T-cell (primary cell): ENCODE measurements around the gene PPIF. TPM values are rescaled to one million over a fixed set of nuclear protein-coding genes. Genes with fewer than 3 reads are reported as not detected.
A peak's percentile ranks its signal among the peaks of the same experiment; 100 is the strongest.

Source experiments
- ATAC-seq, 4 experiments: fragments of 200-7000 bp in 3 of 4; fragments of 150-1000 bp in 1 of 4; cut with Tn5 transposase; replicated peaks in 1 of 4; 1 replicate in 3 of 4; 2 replicates in 1 of 4; pipeline ENCODE4 v1.10.0; 2021; ENCODE audit warnings: moderate library complexity in 3 of 4, mild to moderate bottlenecking in 2 of 4, moderate number of reproducible peaks in 1 of 4
- CTCF ChIA-PET, 2 donors: fragments of 300-600 bp; sonication (Branson Sonifier 250); formaldehyde crosslinking; loops; one replicate each; lab custom pipeline; 2022; ENCODE audit warnings: antibody characterized with exemption in 2 of 2; lab: Charles Lee
- POLR2A ChIA-PET, 2 donors: fragments of 300-600 bp; sonication (Branson Sonifier 250); formaldehyde crosslinking; loops; one replicate each; lab custom pipeline; 2022; ENCODE audit warnings: antibody characterized with exemption in 2 of 2; lab: Charles Lee
- DNase-seq, 35 experiments: peaks; one replicate each; pipeline versions ENCODE4 v3.0.0 to v3.0.0-alpha.2; 2013 to 2023
- H3K27ac ChIP-seq: one replicate; pipeline ENCODE4 v1.5.1; 2013; ENCODE audit warnings: low read length
- H3K27me3 ChIP-seq, 2 experiments: replicated peaks in 1 of 2; 1 replicate in 1 of 2; 2 replicates in 1 of 2; pipeline versions ENCODE4 v1.6.1 to v1.7.0; 2013; ENCODE audit warnings: low read length in 1 of 2, mixed read lengths in 1 of 2; ENCODE audit not compliant: control insufficient read depth in 2 of 2, insufficient read depth in 2 of 2; ENCODE audit errors: extremely low read depth in 1 of 2
- H3K36me3 ChIP-seq, 2 donors: 1 replicate in 1 of 2; 2 replicates in 1 of 2; pipeline versions ENCODE4 v1.6.1 to v1.7.0; 2013; ENCODE audit warnings: low read length in 1 of 2; ENCODE audit not compliant: control insufficient read depth in 2 of 2, insufficient read depth in 1 of 2; ENCODE audit errors: extremely low read depth in 1 of 2
- H3K4me1 ChIP-seq, 2 experiments: 1 replicate in 1 of 2; 2 replicates in 1 of 2; pipeline versions ENCODE4 v1.6.1 to v1.7.0; 2013; ENCODE audit warnings: low read length in 2 of 2, mixed read lengths in 1 of 2; ENCODE audit not compliant: insufficient read depth in 2 of 2, control insufficient read depth in 1 of 2; ENCODE audit errors: extremely low read depth in 1 of 2
- H3K4me3 ChIP-seq, 2 donors: 1 replicate in 1 of 2; 2 replicates in 1 of 2; pipeline versions ENCODE4 v1.5.1 to v1.7.0; 2013; ENCODE audit warnings: mild to moderate bottlenecking in 2 of 2, low read length in 1 of 2, moderate library complexity in 1 of 2; ENCODE audit not compliant: control insufficient read depth in 1 of 2; ENCODE audit errors: extremely low read depth in 1 of 2
- H3K9me3 ChIP-seq: 2 replicates; pipeline ENCODE4 v1.7.0; 2013
- H3K27ac Mint-ChIP-seq, 2 donors: one replicate each; pipeline ENCODE4 v1.8.0; 2020 to 2021; ENCODE audit warnings: mild to moderate bottlenecking in 2 of 2, mixed read lengths in 2 of 2
- H3K27me3 Mint-ChIP-seq, 2 donors: one replicate each; pipeline ENCODE4 v1.8.0; 2021 to 2022; ENCODE audit warnings: mixed read lengths in 2 of 2
- H3K36me3 Mint-ChIP-seq: one replicate; pipeline ENCODE4 v1.8.0; 2021; ENCODE audit warnings: mixed read lengths
- H3K4me1 Mint-ChIP-seq, 3 donors: one replicate each; pipeline ENCODE4 v1.8.0; 2020 to 2022; ENCODE audit warnings: mixed read lengths in 3 of 3, mild to moderate bottlenecking in 1 of 3
- H3K4me3 Mint-ChIP-seq, 3 donors: one replicate each; pipeline ENCODE4 v1.8.0; 2020 to 2022; ENCODE audit warnings: mild to moderate bottlenecking in 3 of 3, mixed read lengths in 3 of 3, moderate library complexity in 3 of 3
- H3K9me3 Mint-ChIP-seq, 3 donors: one replicate each; pipeline ENCODE4 v1.8.0; 2020 to 2022; ENCODE audit warnings: mixed read lengths in 3 of 3
- WGBS: methylation state at CpG from one replicate; pipeline ENCODE4 v1.1.5; 2013; ENCODE audit warnings: missing lambda C conversion rate; ENCODE audit not compliant: insufficient coverage; 5-methylcytosine and 5-hydroxymethylcytosine counted together
- total RNA-seq, 35 experiments: library from RNA in 6 of 35; stranded (reverse) in 6 of 35; fragments of 120-200 nt in 1 of 35; gene quantifications; one replicate each; pipeline versions ENCODE4 v1.2.1 to v1.2.4 and lab custom pipeline; 2013 to 2026

The PPIF gene
- total RNA-seq, 5 donors from 2014 or later (not counting 1 experiment from before 2014, with no cell fraction given) = 25.6 to 36.2 (median 31.3) TPM

DNA sequence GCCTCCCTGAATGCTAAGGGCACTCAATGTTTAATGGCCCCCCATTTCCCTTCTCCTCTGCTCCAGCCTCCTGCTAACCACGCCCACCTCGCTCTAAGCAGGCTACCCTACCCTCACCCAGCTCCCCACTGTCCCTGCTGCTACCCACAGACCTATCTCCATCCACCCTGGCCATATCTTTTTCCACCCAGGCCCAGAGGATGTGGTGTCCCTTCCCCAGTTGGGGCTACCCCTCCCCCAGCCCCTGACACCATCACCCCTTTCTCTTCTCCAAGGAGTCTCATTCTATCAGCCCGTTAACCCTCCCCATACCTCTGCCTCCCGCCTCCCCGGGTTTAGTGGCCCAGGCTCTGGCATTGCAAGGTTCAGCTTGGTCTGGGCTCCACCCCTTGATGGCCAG, 28.9 kb upstream of the PPIF start:
- no peaks in the 10 kb centered on the region for H3K27me3 ChIP-seq
- Mint-ChIP-seq H3K27ac (peak overlapping the region in 1 of 2 donors; percentile 79), H3K4me1 (peaks cover 63 to 81% (median 75%) of the 10 kb centered on the region in 3 donors), H3K4me3 (peak overlapping the region; percentile 10 to 66 (median 44)), H3K36me3 (peaks cover 8% of the 10 kb centered on the region), H3K27me3 (no peaks in the 10 kb centered on the region), H3K9me3 (peaks cover 0 to 7% (median 5%) of the 10 kb centered on the region in 3 donors)
- ChIA-PET CTCF (no interaction called here), POLR2A (interaction anchor here in 1 of 2 donors (0.6 kb wide), 1 partner anchor 12 kb away, joined by 3 read pairs; no protein-coding TSS in a partner anchor)
- H3K27ac ChIP-seq = no peak overlapping the region
- no peak overlapping the region for H3K4me3 ChIP-seq
- peaks cover 31 to 75% of the 10 kb centered on the region in 2 experiments for H3K4me1 ChIP-seq
- DNase-seq (no peak), ATAC-seq (no peak)
- WGBS = 96% methylated on average over 5 of the region's 5 CpGs
- H3K36me3 ChIP-seq = no peaks in the 10 kb centered on the region
- H3K9me3 ChIP-seq = no peaks in the 10 kb centered on the region

DNA sequence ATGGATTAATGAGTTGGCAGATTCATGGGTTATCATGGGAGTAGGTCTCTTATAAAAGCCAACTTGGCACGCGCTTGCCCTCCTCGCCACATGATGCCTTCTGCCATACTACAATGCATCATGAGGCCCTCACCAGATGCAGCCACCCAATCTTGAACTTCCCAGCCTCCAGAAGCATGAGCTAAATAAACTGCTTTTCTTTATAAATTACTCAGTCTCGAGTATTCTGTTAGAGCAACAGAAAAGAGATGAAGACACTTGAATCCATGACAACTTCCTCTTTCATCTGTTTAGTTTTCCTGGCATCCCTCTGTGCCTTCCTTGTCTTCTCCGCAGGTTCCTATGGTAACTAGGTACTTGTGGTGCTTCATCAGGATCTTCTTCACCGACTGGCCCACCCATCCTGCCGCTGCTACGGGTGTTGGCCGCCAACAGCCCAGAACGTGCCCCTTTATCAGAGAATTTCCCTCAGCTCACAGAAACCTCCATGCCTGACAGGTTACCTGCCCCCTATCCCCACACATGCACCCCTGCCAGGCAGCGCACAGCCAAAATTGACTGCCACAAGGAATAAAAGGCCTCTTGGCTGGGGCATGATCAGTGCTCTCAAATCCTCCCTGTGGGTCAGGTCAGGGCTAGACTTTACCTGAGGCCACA, 28.0 kb upstream of the PPIF start:
- CTCF ChIA-PET = interaction anchor here (0.6 to 1.0 kb wide), 2 partner anchors 27 to 325 kb away, joined by 3 read pairs; no protein-coding TSS in a partner anchor
- H3K27ac Mint-ChIP-seq = peak overlapping the region; percentile 35 to 79
- ATAC-seq = no peak

DNA sequence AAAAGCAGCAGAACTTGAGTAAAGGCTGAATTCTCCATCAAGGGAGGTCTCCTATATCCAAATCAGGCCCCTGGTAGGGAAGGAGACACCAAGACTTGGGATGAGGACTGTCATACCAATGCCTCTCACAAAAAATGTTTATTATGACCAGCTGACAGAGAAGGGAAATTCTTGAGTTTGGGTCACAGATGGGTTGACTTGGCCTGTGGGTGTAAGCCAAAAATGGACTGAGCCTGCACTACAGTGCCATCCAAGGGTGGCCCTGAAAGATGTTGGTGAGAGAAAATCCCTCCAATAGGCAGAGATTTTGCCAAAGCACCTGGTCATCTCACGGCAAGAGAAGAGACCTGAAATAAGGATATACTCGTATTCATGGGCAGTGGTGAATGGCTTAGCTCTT, 27.0 kb upstream of the PPIF start:
- Mint-ChIP-seq H3K4me1 (peaks cover 78 to 96% (median 93%) of the 10 kb centered on the region in 3 donors), H3K4me3 (no peak overlapping the region), H3K27ac (peak overlapping the region; percentile 19 to 20), H3K27me3 (no peaks in the 10 kb centered on the region), H3K36me3 (no peaks in the 10 kb centered on the region), H3K9me3 (peaks cover 0 to 7% (median 5%) of the 10 kb centered on the region in 3 donors)
- H3K4me1 ChIP-seq = peaks cover 37 to 90% of the 10 kb centered on the region in 2 experiments
- H3K27ac ChIP-seq = no peak overlapping the region
- ChIA-PET CTCF (interaction anchor here in 1 of 2 donors (0.6 kb wide), 1 partner anchor 966 kb away, joined by 3 read pairs; no protein-coding TSS in a partner anchor), POLR2A (no interaction called here)
- no peaks in the 10 kb centered on the region for H3K27me3 ChIP-seq
- H3K4me3 ChIP-seq = no peak overlapping the region
- no peaks in the 10 kb centered on the region for H3K36me3 ChIP-seq
- 100% methylated on average over 2 of the region's 2 CpGs for WGBS
- DNase-seq (no peak), ATAC-seq (no peak)
- H3K9me3 ChIP-seq = no peaks in the 10 kb centered on the region

More for the DNA sequence above, 28.0 kb upstream of the PPIF start:
- no peaks in the 10 kb centered on the region for H3K27me3 Mint-ChIP-seq
- no peak for DNase-seq
- Histone ChIP-seq H3K27ac (no peak overlapping the region), H3K4me1 (peaks cover 37 to 84% of the 10 kb centered on the region in 2 experiments), H3K4me3 (no peak overlapping the region), H3K27me3 (no peaks in the 10 kb centered on the region), H3K36me3 (no peaks in the 10 kb centered on the region), H3K9me3 (no peaks in the 10 kb centered on the region)
- peaks cover 1% of the 10 kb centered on the region for H3K36me3 Mint-ChIP-seq
- H3K4me3 Mint-ChIP-seq = peak overlapping the region in 1 of 3 donors; percentile 66
- H3K4me1 Mint-ChIP-seq = peaks cover 70 to 89% (median 84%) of the 10 kb centered on the region in 3 donors
- POLR2A ChIA-PET = interaction anchor here in 1 of 2 donors (0.6 kb wide), 1 partner anchor 11 kb away, joined by 3 read pairs; no protein-coding TSS in a partner anchor
- 91% methylated on average over 9 of the region's 11 CpGs for WGBS
- peaks cover 0 to 7% (median 5%) of the 10 kb centered on the region in 3 donors for H3K9me3 Mint-ChIP-seq

DNA sequence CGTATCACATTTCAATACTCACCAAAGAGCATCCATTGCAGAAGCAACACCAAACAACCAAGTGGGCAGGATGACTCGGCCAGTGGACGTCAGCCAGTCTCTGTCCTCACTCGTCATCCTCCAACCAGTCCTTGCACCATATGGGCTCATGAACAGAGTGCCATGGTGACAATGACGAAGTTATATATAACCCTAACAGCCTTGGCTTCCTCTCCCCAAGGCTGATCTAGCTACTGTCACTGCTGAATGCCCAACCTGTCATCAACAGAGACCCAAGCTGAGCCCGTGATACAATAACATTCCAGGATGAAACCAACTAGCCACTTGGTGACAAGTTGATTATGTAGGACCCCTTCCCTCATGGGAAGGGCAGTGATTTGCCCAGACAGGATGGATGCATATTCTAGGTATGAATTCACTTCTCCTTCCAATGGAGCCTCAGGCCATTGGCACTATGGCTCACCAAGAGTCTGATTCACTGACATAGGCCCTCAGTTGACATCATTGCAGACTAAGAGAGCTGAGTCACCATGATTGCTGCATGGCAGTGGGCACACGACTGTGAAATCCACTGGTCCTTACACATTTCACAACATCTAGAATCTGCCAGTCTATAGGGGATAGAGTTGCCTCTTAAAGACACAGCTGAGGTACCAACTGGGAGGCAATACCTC, 26.3 kb upstream of the PPIF start:
- no peak for ATAC-seq
- H3K36me3 ChIP-seq = no peaks in the 10 kb centered on the region
- ChIA-PET CTCF (no interaction called here), POLR2A (no interaction called here)
- peaks cover 37 to 90% of the 10 kb centered on the region in 2 experiments for H3K4me1 ChIP-seq
- no peak overlapping the region for H3K4me3 ChIP-seq
- H3K27me3 ChIP-seq = no peaks in the 10 kb centered on the region
- DNase-seq = no peak
- WGBS = 100% methylated on average over 5 of the region's 7 CpGs
- H3K27ac Mint-ChIP-seq = peak overlapping the region; percentile 56 to 98
- no peaks in the 10 kb centered on the region for H3K9me3 ChIP-seq
- H3K27ac ChIP-seq = no peak overlapping the region
- H3K27me3 Mint-ChIP-seq = no peaks in the 10 kb centered on the region
- peaks cover 0 to 7% (median 5%) of the 10 kb centered on the region in 3 donors for H3K9me3 Mint-ChIP-seq
- no peaks in the 10 kb centered on the region for H3K36me3 Mint-ChIP-seq
- peaks cover 78 to 90% (median 90%) of the 10 kb centered on the region in 3 donors for H3K4me1 Mint-ChIP-seq
- no peak overlapping the region for H3K4me3 Mint-ChIP-seq

DNA sequence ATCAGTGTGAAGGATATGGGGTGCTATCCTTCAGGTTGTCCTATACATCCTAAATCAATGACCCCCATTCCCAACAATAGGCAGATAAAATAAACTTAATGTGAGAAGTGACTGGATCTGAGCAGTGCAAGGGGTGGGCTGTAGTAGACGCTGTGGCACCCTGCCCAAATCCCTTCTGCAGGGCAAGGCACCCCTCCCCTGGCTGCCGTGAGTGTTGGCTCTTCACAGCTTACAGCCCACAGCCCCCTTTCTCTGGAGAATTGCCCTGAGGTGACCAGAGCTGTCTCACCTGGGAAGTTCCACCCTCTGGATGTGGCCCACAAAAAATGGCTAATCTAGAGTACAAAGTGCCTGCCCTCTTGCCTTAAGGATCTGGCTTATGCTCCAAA, 25.8 kb upstream of the PPIF start:
- peak overlapping the region; percentile 65 for H3K27ac ChIP-seq
- WGBS = no CpG with 5 or more reads among the region's 2 CpGs

DNA sequence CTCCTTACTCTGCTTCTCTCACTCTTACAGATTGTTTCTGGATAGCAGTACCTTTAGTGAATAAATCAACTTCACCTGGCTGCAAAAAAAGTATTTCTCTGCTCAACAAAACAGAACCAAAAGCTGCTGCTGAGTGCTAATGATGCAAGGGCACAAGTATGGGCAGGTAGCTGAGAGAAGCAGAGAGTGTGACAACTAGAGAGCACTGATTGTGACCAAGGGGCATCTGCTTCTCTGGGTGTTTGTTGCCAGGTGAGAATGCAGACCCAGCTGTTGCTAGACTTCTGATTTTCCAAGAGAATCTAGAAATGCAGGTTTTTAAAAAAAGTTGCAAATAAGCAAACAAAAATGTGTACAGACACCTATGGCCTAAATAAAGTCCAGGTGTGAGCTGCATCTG, 25.3 kb upstream of the PPIF start:
- CTCF ChIA-PET = interaction anchor here (0.5 to 1.1 kb wide), 3 partner anchors 15 to 52 kb away, joined by 3 to 6 read pairs (median 3); no protein-coding TSS in a partner anchor

More for the DNA sequence above, 25.8 kb upstream of the PPIF start:
- POLR2A ChIA-PET = no interaction called here
- ATAC-seq = no peak
- Mint-ChIP-seq H3K4me3 (no peak overlapping the region), H3K27ac (peak overlapping the region; percentile 56 to 98), H3K4me1 (peaks cover 77 to 87% (median 86%) of the 10 kb centered on the region in 3 donors), H3K27me3 (no peaks in the 10 kb centered on the region), H3K36me3 (no peaks in the 10 kb centered on the region), H3K9me3 (peaks cover 0 to 7% (median 5%) of the 10 kb centered on the region in 3 donors)
- DNase-seq = no peak
- no peaks in the 10 kb centered on the region for H3K9me3 ChIP-seq
- H3K4me1 ChIP-seq = peaks cover 39 to 88% of the 10 kb centered on the region in 2 experiments
- H3K36me3 ChIP-seq = no peaks in the 10 kb centered on the region
- CTCF ChIA-PET = interaction anchor here (0.5 to 1.1 kb wide), 3 partner anchors 15 to 52 kb away, joined by 3 to 6 read pairs (median 3); no protein-coding TSS in a partner anchor
- H3K27me3 ChIP-seq = no peaks in the 10 kb centered on the region
- no peak overlapping the region for H3K4me3 ChIP-seq

More for the DNA sequence above, 25.3 kb upstream of the PPIF start:
- DNase-seq (no peak), ATAC-seq (no peak)
- Histone ChIP-seq H3K36me3 (no peaks in the 10 kb centered on the region), H3K9me3 (no peaks in the 10 kb centered on the region), H3K4me1 (peaks cover 36 to 83% of the 10 kb centered on the region in 2 experiments), H3K27me3 (no peaks in the 10 kb centered on the region), H3K27ac (peak overlapping the region; percentile 65), H3K4me3 (no peak overlapping the region)
- Mint-ChIP-seq H3K4me3 (peak overlapping the region in 1 of 3 donors; percentile 75), H3K4me1 (peaks cover 72 to 82% (median 82%) of the 10 kb centered on the region in 3 donors), H3K9me3 (peaks cover 0 to 7% (median 5%) of the 10 kb centered on the region in 3 donors), H3K36me3 (no peaks in the 10 kb centered on the region), H3K27me3 (no peaks in the 10 kb centered on the region), H3K27ac (peak overlapping the region; percentile 95 to 98)
- POLR2A ChIA-PET = no interaction called here
